ENCODE results near the gene CARD19.
"Not testable (repeated sequence)": the region's sequence is repeated elsewhere in the genome, so short reads cannot be mapped to it uniquely, and the experiment has no call there.

Gene CARD19

GRCh38 chr9:93100276-93100636, 4.2 kb downstream of the CARD19 start:
- no peak for DNase-seq (ENCODE audit: low read depth in 2 of 2)

GRCh38 chr9:93101086-93101485, 5.1 kb downstream of the CARD19 start:
- not testable (repeated sequence) for DNase-seq (ENCODE audit: low read depth in 2 of 2)

- DNase-seq (ENCODE audit: low read depth in 2 of 2), result no peak
Observed at GRCh38 chr9:93105620-93106019, 9.6 kb downstream of the CARD19 start.

- no peak for DNase-seq (ENCODE audit: low read depth in 2 of 2)
Observed at GRCh38 chr9:93107151-93107824, 11.3 kb downstream of the CARD19 start.

GRCh38 chr9:93107825-93108161, 11.8 kb downstream of the CARD19 start:
- no peak for DNase-seq (ENCODE audit: low read depth in 2 of 2)

GRCh38 chr9:93108291-93109041, 12.4 kb downstream of the CARD19 start:
- no peak for DNase-seq (ENCODE audit: low read depth in 2 of 2)

GRCh38 chr9:93110311-93110855, 14.4 kb downstream of the CARD19 start:
- no peak for DNase-seq (ENCODE audit: low read depth in 2 of 2)

GRCh38 chr9:93111001-93111370, 15.0 kb downstream of the CARD19 start:
- no peak for DNase-seq (ENCODE audit: low read depth in 2 of 2)

GRCh38 chr9:93111371-93112115, 15.5 kb downstream of the CARD19 start:
- DNase-seq (ENCODE audit: low read depth in 2 of 2), result no peak

GRCh38 chr9:93112116-93112863, 16.3 kb downstream of the CARD19 start:
- DNase-seq (ENCODE audit: low read depth in 2 of 2), result no peak

GRCh38 chr9:93112864-93113389, 16.9 kb downstream of the CARD19 start:
- no peak for DNase-seq (ENCODE audit: low read depth in 2 of 2)

GRCh38 chr9:93114169-93114983, 18.4 kb downstream of the CARD19 start:
- DNase-seq (ENCODE audit: low read depth in 2 of 2), result no peak

GRCh38 chr9:93114984-93115335, 18.9 kb downstream of the CARD19 start:
- no peak for DNase-seq (ENCODE audit: low read depth in 2 of 2)

- DNase-seq (ENCODE audit: low read depth in 2 of 2), result no peak
Observed at GRCh38 chr9:93115486-93116071, 19.6 kb downstream of the CARD19 start.

- no peak for DNase-seq (ENCODE audit: low read depth in 2 of 2)
Observed at GRCh38 chr9:93116072-93116961, 20.3 kb downstream of the CARD19 start.

GRCh38 chr9:93117521-93117920, 21.5 kb downstream of the CARD19 start:
- DNase-seq (ENCODE audit: low read depth in 2 of 2), result not testable (repeated sequence)

GRCh38 chr9:93117924-93118862, 22.2 kb downstream of the CARD19 start:
- no peak for DNase-seq (ENCODE audit: low read depth in 2 of 2)
